Measurements from ENCODE around the gene OLFM1. TPM values are rescaled to one million over a fixed set of nuclear protein-coding genes. Genes with fewer than 3 reads are reported as not detected.

The OLFM1 gene
- total RNA-seq, 1 donor from 2014 or later: not detected

DNA sequence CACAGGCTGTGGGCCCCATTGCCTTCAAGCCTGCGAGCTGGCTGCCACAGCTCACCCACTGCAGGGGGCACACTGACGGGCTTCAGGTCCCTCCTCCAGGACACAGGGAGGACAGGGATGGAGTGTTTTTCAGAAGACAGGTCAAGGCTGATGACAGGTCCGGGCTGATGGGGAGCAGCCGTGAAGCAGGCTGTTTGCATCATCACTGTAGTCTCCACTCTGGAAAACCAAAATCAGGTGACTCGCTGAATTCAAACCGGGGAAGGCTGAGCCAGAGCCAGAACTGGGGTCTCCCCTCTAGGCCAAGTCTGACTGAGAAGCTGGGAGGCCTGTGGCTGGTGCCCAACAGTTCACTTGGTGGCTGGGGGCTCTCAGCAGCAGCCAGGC is 48.5 kb downstream of the OLFM1 start:
- POLR2A ChIA-PET: no interaction called here
- CTCF ChIA-PET: no interaction called here
- intact Hi-C loops (cut with micrococcal nuclease): no loop called here
- no peak for DNase-seq
- Mint-ChIP-seq H3K36me3 (ENCODE audit: low read depth) (no peaks in the 10 kb centered on the region), H3K4me1 (no peaks in the 10 kb centered on the region), H3K27ac (no peak overlapping the region), H3K9me3 (no peaks in the 10 kb centered on the region), H3K4me3 (no peak overlapping the region), H3K27me3 (peaks cover 14% of the 10 kb centered on the region)
- no peak for ATAC-seq (ENCODE audit: low read depth)
- no peak for TF ChIP-seq CTCF (IDR thresholded peaks at IDR 0.05)

- intact Hi-C loops (cut with micrococcal nuclease): no loop called here
- TF ChIP-seq CTCF (IDR thresholded peaks at IDR 0.05): no peak
- CTCF ChIA-PET: no interaction called here
- Mint-ChIP-seq H3K27me3 (peaks cover 14% of the 10 kb centered on the region), H3K36me3 (ENCODE audit: low read depth) (no peaks in the 10 kb centered on the region), H3K4me3 (no peak overlapping the region), H3K4me1 (no peaks in the 10 kb centered on the region), H3K27ac (no peak overlapping the region), H3K9me3 (no peaks in the 10 kb centered on the region)
- DNase-seq (no peak), ATAC-seq (ENCODE audit: low read depth) (no peak)
- POLR2A ChIA-PET: no interaction called here
Measured at GRCh38 chr9:135136481-135136880, 49.0 kb downstream of the OLFM1 start.

- CTCF ChIA-PET: no interaction called here
- ATAC-seq (ENCODE audit: low read depth): no peak
- H3K36me3 Mint-ChIP-seq (ENCODE audit: low read depth): no peaks in the 10 kb centered on the region
- peaks cover 14% of the 10 kb centered on the region for H3K27me3 Mint-ChIP-seq
- TF ChIP-seq CTCF (IDR thresholded peaks at IDR 0.05): no peak
- intact Hi-C loops (cut with micrococcal nuclease): no loop called here
- no peaks in the 10 kb centered on the region for H3K9me3 Mint-ChIP-seq
- no peaks in the 10 kb centered on the region for H3K4me1 Mint-ChIP-seq
- no peak overlapping the region for H3K4me3 Mint-ChIP-seq
- POLR2A ChIA-PET: interaction anchor here (0.6 kb wide), 1 partner anchor 415 kb away, joined by 7 read pairs; no protein-coding TSS in a partner anchor
- DNase-seq: no peak
- no peak overlapping the region for H3K27ac Mint-ChIP-seq
Measured at GRCh38 chr9:135136991-135137832, 49.7 kb downstream of the OLFM1 start.

GRCh38 chr9:135138078-135138855 is 50.8 kb downstream of the OLFM1 start:
- no peak for TF ChIP-seq CTCF (IDR thresholded peaks at IDR 0.05)
- H3K9me3 Mint-ChIP-seq: no peaks in the 10 kb centered on the region
- DNase-seq (no peak), ATAC-seq (ENCODE audit: low read depth) (no peak)
- no peaks in the 10 kb centered on the region for H3K4me1 Mint-ChIP-seq
- H3K27me3 Mint-ChIP-seq: peaks cover 5% of the 10 kb centered on the region
- H3K27ac Mint-ChIP-seq: no peak overlapping the region
- H3K4me3 Mint-ChIP-seq: no peak overlapping the region
- H3K36me3 Mint-ChIP-seq (ENCODE audit: low read depth): no peaks in the 10 kb centered on the region
- CTCF ChIA-PET: no interaction called here
- intact Hi-C loops (cut with micrococcal nuclease): no loop called here
- POLR2A ChIA-PET: no interaction called here

- intact Hi-C loops (cut with micrococcal nuclease): no loop called here
- Mint-ChIP-seq H3K36me3 (ENCODE audit: low read depth) (no peaks in the 10 kb centered on the region), H3K4me3 (no peak overlapping the region), H3K27ac (no peak overlapping the region), H3K9me3 (no peaks in the 10 kb centered on the region), H3K4me1 (no peaks in the 10 kb centered on the region), H3K27me3 (peaks cover 5% of the 10 kb centered on the region)
- DNase-seq (no peak), ATAC-seq (ENCODE audit: low read depth) (no peak)
- CTCF ChIA-PET: no interaction called here
- POLR2A ChIA-PET: no interaction called here
- TF ChIP-seq CTCF (IDR thresholded peaks at IDR 0.05): no peak
Measured at GRCh38 chr9:135139366-135139959, 52.0 kb downstream of the OLFM1 start.

All from activated B cell treated with CpG ODN at 0.5 μM for 24 hours (primary cell).